ENCODE data around the gene RABL3.
"Not testable (repeated sequence)": the region's sequence is repeated elsewhere in the genome, so short reads cannot be mapped to it uniquely, and the experiment has no call there.

The RABL3 gene, protein sequence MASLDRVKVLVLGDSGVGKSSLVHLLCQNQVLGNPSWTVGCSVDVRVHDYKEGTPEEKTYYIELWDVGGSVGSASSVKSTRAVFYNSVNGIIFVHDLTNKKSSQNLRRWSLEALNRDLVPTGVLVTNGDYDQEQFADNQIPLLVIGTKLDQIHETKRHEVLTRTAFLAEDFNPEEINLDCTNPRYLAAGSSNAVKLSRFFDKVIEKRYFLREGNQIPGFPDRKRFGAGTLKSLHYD

DNA sequence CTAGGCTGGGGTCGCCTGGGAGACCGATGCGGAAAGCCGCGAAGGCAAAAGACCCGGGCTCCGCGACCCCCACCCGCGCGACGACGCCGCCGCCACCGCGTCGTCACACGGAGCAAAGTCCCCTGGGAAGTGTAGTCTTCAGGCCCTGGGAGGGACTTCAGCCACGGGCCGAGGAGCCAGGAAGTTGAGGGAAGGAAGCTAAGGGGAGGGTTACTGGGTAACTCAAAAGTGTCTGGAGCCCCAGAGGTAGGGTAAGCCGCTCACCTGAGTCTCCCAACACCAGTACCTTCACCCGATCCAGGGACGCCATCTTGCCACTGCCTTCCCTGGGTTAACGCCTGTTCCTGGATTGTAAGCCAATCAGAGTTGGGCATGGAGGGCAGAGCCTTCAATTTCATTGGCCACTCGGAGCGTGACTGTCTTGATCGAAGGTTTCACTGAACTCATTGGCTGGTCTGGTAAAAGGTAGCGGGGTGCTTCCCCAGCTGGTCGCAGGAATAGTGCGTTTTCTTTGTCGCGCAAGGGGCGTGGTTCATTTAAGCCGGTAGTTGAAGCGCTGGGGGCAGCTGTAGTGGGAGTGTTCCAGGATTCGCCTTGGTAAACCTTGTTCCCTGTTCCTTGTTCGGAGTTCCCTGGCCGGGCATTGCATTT is at the start of gene RABL3, which contains the start of gene GTF2E1:
Gene RABL3, minus strand, starts transcription at position 319 of the 651 bp plus-strand sequence. Its CDS starts 9 bp downstream, at position 310.
Gene GTF2E1, plus strand, starts transcription at position 547 of the 651 bp plus-strand sequence. CDS start 7,809 bp downstream, outside the sequence.
- DNase-seq (ENCODE audit: low read depth in 1 of 2, low spot score in 1 of 2): peak; percentile 98 to 100
- in situ Hi-C loops (cut with HindIII; ENCODE audit: low pct_unique_long_range_greater_than_20kb, low sequenced_read_pairs): no loop called here
- TF ChIP-seq JUND (IDR thresholded peaks at IDR 0.05; ENCODE audit: low read depth): no peak

DNA sequence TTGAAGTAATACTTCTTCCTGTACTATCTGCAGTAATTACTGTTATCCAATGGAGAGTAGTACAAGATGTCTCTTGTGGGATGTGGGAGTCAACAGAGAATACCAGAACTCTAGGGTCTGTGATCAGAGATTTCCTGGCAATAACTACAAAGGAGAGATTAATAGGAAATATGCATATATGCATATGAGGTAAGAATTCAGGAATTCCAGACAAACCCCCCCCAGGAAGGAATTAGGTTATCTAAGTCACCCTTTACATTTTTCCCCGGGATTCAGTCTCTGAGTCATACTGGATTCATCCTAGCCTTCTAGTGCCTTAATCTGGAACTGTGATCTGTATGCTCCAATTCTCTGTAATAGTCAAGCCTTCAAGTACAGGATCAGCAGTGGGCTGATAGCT is 49.6 kb upstream of the RABL3 start:
- in situ Hi-C loops (cut with HindIII; ENCODE audit: low pct_unique_long_range_greater_than_20kb, low sequenced_read_pairs): no loop called here
- DNase-seq (ENCODE audit: low read depth in 1 of 2, low spot score in 1 of 2): no peak
- TF ChIP-seq JUND (IDR thresholded peaks at IDR 0.05; ENCODE audit: low read depth): no peak

DNA sequence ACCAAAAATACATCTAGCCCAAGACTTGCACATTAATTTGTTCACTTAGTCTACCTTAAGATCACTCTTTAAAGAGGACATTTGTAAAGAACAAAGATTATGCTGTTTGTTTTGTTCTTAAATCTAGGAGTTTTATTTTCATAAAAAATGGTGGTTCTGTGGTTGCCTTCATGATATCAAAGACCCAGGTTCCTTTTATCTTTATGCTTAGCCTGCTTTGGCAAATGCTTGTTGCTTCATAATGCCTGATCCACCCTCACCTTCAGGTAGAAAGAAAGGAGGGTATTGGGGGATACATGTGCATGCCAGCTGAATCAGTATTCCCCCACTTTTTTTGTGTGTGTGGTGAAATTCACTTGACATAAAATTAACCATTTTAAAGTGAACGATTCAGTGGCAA is 48.7 kb upstream of the RABL3 start:
- in situ Hi-C loops (cut with HindIII; ENCODE audit: low pct_unique_long_range_greater_than_20kb, low sequenced_read_pairs): no loop called here

DNA sequence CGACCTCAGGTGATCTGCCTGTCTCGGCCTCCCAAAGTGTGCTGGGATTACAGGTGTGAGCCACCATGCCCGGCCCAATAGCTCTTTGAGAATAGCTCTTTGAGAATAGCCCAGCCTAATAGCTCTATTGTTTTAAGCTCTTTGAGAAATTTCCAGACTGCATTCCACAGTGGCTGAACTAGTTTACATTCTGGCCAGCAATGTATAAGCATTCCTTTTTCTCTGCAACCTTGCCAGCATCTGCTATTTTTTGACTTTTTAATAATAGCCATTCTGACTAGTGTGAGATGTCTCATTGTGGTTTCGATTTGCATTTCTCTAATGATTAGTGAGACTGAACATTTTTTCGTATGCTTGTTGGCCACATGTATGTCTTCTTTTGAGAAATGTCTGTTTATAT is 43.5 kb upstream of the RABL3 start:
- peak in 1 of 2 experiments; percentile 14 for DNase-seq (ENCODE audit: low read depth in 1 of 2, low spot score in 1 of 2)
- in situ Hi-C loops (cut with HindIII; ENCODE audit: low pct_unique_long_range_greater_than_20kb, low sequenced_read_pairs): not testable (repeated sequence)

More for the DNA sequence above, 48.7 kb upstream of the RABL3 start:
- DNase-seq (ENCODE audit: low read depth in 1 of 2, low spot score in 1 of 2): no peak
- TF ChIP-seq JUND (IDR thresholded peaks at IDR 0.05; ENCODE audit: low read depth): no peak

DNA sequence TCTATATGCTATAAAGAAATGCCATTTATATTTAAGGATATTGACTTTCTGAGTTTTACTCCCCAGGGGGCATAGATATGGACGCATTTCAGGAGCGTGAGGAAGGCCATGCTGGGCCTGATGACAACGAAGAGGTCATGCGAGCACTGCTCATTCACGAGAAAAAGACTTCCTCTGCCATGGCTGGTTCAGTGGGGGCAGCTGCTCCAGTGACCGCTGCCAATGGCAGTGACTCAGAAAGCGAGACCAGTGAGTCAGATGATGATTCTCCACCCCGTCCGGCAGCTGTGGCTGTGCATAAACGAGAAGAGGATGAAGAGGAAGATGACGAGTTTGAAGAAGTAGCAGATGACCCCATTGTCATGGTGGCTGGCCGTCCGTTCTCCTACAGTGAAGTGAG is 38.7 kb upstream of the RABL3 start:
- in situ Hi-C loops (cut with HindIII; ENCODE audit: low pct_unique_long_range_greater_than_20kb, low sequenced_read_pairs): no loop called here
- no peak for TF ChIP-seq JUND (IDR thresholded peaks at IDR 0.05; ENCODE audit: low read depth)
- DNase-seq (ENCODE audit: low read depth in 1 of 2, low spot score in 1 of 2): no peak

DNA sequence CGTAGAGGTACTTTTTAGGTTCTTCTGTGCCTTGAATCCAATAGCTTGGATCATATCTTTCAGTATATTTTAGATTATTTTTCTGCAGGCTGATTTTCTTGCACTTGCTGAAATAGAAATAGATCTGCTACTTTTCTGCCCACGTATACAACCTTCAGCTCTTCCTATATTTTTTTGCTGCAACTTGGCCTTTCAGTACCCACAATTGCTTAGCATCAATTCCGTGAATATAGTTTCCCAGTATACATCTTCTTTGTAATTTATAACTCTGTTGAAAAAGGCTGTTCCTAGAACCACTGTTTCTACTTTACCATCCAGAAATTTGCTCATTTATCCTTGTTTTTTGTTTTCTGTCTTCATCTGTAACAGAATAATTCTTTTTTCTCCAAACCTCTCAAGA is 36.5 kb upstream of the RABL3 start:
- TF ChIP-seq JUND (IDR thresholded peaks at IDR 0.05; ENCODE audit: low read depth): no peak
- in situ Hi-C loops (cut with HindIII; ENCODE audit: low pct_unique_long_range_greater_than_20kb, low sequenced_read_pairs): no loop called here

DNA sequence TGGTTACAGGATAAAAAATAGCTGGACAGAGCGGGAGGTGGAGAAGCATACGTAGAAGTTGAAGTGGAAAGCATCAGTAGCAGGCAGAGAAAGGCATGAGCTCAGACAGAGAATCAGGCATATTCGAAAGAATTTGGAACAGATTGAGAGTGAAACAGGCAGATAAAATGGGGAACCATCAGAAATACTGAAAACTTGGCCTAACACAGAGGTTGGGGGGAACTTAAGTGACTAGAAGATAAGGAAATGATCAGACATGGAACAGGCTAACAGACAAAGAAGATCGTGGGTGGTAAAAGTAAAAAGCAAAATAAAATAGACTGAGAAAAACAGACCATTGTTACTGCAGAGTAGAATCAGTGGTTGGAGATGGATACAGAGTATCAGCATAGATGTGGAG is 33.1 kb upstream of the RABL3 start:
- no peak for DNase-seq (ENCODE audit: low read depth in 1 of 2, low spot score in 1 of 2)
- TF ChIP-seq JUND (IDR thresholded peaks at IDR 0.05; ENCODE audit: low read depth): no peak
- in situ Hi-C loops (cut with HindIII; ENCODE audit: low pct_unique_long_range_greater_than_20kb, low sequenced_read_pairs): no loop called here

More for the DNA sequence above, 36.5 kb upstream of the RABL3 start:
- no peak for DNase-seq (ENCODE audit: low read depth in 1 of 2, low spot score in 1 of 2)

DNA sequence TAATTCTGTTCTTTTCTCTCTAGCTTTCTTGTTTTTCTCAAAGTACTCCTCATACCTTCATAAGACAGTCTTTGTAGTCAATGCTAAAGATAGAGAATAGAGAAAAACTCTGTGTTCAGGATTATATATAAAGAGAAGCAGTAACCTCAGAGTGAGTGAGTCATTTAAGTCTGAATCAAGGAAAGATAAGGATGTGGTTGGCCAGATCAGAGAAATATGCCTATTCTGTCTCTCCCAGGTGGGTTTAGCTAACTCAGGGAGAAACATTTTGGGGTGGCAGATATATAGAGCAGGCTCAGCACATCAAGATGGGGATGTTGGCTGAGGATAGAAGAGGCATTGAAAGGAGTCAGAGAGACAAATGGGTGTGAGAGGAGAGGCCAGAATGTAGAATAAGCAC is 31.6 kb upstream of the RABL3 start:
- no peak for DNase-seq (ENCODE audit: low read depth in 1 of 2, low spot score in 1 of 2)
- in situ Hi-C loops (cut with HindIII; ENCODE audit: low pct_unique_long_range_greater_than_20kb, low sequenced_read_pairs): no loop called here
- TF ChIP-seq JUND (IDR thresholded peaks at IDR 0.05; ENCODE audit: low read depth): no peak

DNA sequence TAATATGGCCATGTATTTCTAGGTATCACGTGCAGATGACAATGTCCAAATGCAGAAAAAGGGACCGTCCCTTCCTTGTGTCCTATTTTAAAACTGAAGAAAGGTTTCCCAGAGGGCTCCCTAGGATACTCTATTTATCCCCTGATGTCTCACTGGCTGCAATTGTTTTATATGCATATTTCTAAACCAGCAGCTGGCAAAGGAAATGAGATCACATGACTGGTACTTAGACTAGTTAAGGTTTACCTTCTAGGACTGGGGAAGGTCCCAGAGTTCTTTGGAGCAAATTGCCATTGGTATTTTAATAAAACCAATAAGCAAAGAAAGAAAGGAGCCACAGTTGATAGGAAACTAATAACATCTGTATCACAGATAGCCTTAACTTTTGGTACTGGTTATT is 29.8 kb upstream of the RABL3 start:
- in situ Hi-C loops (cut with HindIII; ENCODE audit: low pct_unique_long_range_greater_than_20kb, low sequenced_read_pairs): no loop called here
- no peak for DNase-seq (ENCODE audit: low read depth in 1 of 2, low spot score in 1 of 2)
- no peak for TF ChIP-seq JUND (IDR thresholded peaks at IDR 0.05; ENCODE audit: low read depth)

DNA sequence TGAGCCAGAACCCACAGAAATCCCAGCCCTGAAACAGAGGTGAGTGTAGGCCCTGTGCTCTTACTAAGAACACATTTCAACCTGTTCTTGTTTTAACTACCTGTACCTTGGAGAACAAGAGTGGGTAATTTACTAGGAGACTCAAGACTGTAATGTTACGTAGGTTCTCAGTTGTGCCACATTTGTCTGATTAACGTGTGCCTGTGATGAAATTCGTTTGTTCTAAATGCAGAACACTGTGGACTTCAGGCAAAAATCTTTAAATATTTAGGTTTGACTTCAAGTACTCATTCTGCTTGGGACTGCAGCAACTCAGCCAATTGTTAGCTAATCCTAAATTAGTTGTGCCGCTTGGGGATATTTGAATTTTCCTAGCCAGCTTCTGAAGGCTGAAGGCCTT is 28.6 kb upstream of the RABL3 start:
- in situ Hi-C loops (cut with HindIII; ENCODE audit: low pct_unique_long_range_greater_than_20kb, low sequenced_read_pairs): no loop called here
- no peak for DNase-seq (ENCODE audit: low read depth in 1 of 2, low spot score in 1 of 2)
- no peak for TF ChIP-seq JUND (IDR thresholded peaks at IDR 0.05; ENCODE audit: low read depth)

DNA sequence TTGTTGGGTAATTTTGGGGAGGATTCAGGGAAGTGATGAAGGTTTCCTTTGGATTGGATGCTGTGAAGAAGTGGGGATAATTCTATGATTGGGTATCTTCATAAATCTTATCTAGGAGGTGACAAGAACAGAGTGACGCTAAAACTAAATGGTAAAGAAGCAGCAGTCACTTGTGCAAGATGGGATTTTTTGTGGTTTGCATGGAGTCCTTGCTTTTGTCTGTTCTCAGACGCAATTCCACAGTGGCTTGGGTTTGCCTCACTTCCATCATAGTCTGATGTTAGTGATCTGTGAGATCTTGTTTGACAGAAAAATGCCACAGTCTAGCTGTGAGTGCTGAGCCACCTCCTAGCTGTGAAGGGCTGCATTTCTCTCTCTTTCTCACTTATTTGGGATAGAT is 27.1 kb upstream of the RABL3 start:
- in situ Hi-C loops (cut with HindIII; ENCODE audit: low pct_unique_long_range_greater_than_20kb, low sequenced_read_pairs): no loop called here
- no peak for TF ChIP-seq JUND (IDR thresholded peaks at IDR 0.05; ENCODE audit: low read depth)
- DNase-seq (ENCODE audit: low read depth in 1 of 2, low spot score in 1 of 2): no peak

DNA sequence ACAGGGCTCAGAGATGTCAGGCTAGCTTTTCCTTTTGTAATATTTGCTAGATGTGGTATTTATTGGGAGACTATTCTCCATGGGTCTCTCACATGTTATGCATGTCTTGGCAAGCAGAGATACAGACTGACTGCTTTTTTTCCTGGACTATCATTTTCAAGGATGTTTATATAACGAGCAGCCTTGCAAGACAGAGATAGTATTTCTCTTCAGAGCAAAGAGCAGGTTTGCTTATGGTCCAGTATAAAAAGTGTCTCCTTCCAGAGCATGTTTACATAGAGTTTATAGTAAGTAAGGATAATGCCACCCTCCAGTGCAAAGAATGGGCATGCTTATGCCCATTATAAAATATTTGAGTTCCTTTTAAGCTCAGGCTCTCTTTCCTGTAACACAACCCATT is 24.8 kb upstream of the RABL3 start:
- no peak for DNase-seq (ENCODE audit: low read depth in 1 of 2, low spot score in 1 of 2)
- TF ChIP-seq JUND (IDR thresholded peaks at IDR 0.05; ENCODE audit: low read depth): no peak

DNA sequence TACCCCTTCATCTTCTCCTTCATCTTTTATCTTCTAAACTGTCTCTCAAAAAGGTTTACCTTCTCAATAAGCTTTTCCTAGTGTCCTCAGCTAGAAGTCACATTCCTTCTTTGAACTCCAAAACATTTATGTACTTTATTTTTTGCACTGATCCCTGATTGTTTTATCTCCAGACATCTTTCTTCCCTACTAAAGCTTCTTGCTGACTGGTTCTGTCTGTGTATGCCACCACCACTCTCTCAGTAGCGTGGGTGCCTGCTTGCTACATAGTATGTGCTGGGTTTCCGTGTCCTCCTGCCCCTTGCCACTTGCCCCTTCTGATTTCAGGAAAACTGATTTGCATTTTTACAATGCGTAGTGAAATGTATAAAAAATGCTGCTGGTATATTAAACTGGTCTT is 24.3 kb upstream of the RABL3 start:
- in situ Hi-C loops (cut with HindIII; ENCODE audit: low pct_unique_long_range_greater_than_20kb, low sequenced_read_pairs): no loop called here
- TF ChIP-seq JUND (IDR thresholded peaks at IDR 0.05; ENCODE audit: low read depth): no peak
- DNase-seq (ENCODE audit: low read depth in 1 of 2, low spot score in 1 of 2): no peak

More for the DNA sequence above, 24.8 kb upstream of the RABL3 start:
- in situ Hi-C loops (cut with HindIII; ENCODE audit: low pct_unique_long_range_greater_than_20kb, low sequenced_read_pairs): no loop called here
